ENCODE data around the gene GALNT13. TPM values are rescaled to one million over a fixed set of nuclear protein-coding genes. Genes with fewer than 3 reads are reported as not detected.

GALNT13 gene
- total RNA-seq, 1 donor from 2014 or later: under 0.01 TPM

DNA sequence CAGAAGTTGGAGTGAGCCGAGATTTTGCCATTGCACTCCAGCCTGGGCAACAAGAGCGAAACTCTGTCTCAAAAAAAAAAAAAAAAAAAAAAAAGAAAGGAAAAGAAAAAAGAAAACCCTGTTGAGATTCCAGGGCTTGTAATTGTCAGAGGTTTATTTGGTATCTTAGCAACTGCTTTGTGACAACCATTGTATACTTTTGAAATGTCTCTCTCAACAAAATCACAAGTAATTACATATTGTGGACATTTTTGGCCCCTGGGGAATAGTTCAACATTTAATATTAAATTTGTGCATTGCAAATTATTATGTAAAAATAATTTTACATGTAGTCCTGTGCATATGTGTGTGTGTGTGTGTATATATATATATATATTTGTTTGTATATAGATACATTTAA, 270.8 kb downstream of the GALNT13 start:
- H3K9me3 ChIP-seq (ENCODE audit: control insufficient read depth in 3 of 3, low read length in 3 of 3): no peaks in the 10 kb centered on the region
- no peaks in the 10 kb centered on the region for H3K4me1 ChIP-seq (ENCODE audit: control insufficient read depth in 3 of 3, insufficient read depth in 3 of 3, low read length in 3 of 3)
- H3K27me3 ChIP-seq (ENCODE audit: control insufficient read depth in 3 of 3, insufficient read depth in 3 of 3, low read length in 3 of 3): no peaks in the 10 kb centered on the region
- H3K9ac ChIP-seq (ENCODE audit: low read depth in 1 of 3, low read length in 3 of 3): no peak overlapping the region
- no peak overlapping the region for H3K27ac ChIP-seq (ENCODE audit: low read depth, low read length)
- H3K36me3 ChIP-seq (ENCODE audit: control insufficient read depth in 3 of 3, insufficient read depth in 3 of 3, low read length in 3 of 3): no peaks in the 10 kb centered on the region
- no peak overlapping the region for H3K4me3 ChIP-seq (ENCODE audit: low read length in 3 of 3)

DNA sequence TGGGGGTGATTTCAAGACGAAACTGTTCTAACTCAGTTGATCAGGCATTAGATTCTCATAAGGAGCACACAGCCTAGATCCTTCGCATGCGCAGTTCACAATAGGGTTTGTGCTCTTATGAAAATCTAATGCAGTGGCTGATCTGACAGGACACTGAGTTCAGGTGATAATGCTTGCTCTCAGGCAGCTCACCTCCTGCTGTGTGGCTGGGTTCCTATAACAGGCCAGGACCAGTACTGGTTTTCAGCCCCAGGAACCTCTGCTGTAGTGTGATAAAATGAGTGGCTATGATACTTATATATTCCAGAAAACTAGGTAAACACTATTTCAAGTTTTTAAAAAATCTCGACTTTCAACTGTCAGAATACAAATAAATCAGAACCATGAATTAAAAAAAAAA, 271.4 kb downstream of the GALNT13 start:
- H3K9ac ChIP-seq (ENCODE audit: low read depth in 1 of 3, low read length in 3 of 3): no peak overlapping the region

DNA sequence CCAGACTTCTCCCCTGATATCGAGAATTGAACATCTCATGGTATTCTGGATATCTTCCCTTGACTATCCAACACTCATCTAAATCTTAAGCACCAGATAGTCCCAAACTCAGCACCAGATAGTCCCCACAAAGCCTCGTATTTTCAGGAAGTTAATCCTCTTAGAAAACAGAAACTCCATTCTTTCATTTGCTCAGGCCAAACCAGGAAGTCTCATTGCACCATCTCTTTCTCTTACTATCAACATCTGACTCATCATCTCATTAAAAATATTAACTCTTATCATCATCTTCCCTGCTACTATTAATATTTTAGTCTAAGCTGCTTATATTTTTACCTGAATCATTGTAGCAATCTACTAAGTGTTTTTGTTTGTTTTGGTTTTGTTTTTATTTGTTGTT, 286.4 kb downstream of the GALNT13 start:
- no peak overlapping the region for H3K9ac ChIP-seq (ENCODE audit: low read depth in 1 of 3, low read length in 3 of 3)
- H3K9me3 ChIP-seq (ENCODE audit: control insufficient read depth in 3 of 3, low read length in 3 of 3): no peaks in the 10 kb centered on the region
- no peaks in the 10 kb centered on the region for H3K36me3 ChIP-seq (ENCODE audit: control insufficient read depth in 3 of 3, insufficient read depth in 3 of 3, low read length in 3 of 3)

More for the DNA sequence above, 271.4 kb downstream of the GALNT13 start:
- Histone ChIP-seq H3K27ac (ENCODE audit: low read depth, low read length) (no peak overlapping the region), H3K4me1 (ENCODE audit: control insufficient read depth in 3 of 3, insufficient read depth in 3 of 3, low read length in 3 of 3) (no peaks in the 10 kb centered on the region), H3K36me3 (ENCODE audit: control insufficient read depth in 3 of 3, insufficient read depth in 3 of 3, low read length in 3 of 3) (no peaks in the 10 kb centered on the region), H3K27me3 (ENCODE audit: control insufficient read depth in 3 of 3, insufficient read depth in 3 of 3, low read length in 3 of 3) (no peaks in the 10 kb centered on the region), H3K9me3 (ENCODE audit: control insufficient read depth in 3 of 3, low read length in 3 of 3) (no peaks in the 10 kb centered on the region), H3K4me3 (ENCODE audit: low read length in 3 of 3) (no peak overlapping the region)

DNA sequence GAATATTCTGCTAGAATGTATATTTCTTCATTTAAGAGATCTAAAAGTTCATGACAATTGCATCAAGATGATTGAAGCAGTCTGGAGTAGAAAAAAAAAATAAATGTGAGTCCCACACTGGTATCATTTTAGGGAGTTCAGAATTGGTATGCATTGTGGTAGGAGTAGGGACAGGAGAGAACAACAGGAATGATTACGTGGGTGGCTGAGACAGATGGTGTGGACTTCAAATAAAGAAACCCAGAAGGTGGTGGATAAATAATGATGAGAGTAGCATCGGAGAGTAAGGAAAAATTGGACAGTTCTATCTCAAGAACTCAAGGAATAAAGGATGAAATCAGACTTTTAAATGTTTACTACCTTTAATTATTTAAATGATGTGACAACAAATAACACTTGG, 289.6 kb downstream of the GALNT13 start:
- Histone ChIP-seq H3K9me3 (ENCODE audit: control insufficient read depth in 3 of 3, low read length in 3 of 3) (no peaks in the 10 kb centered on the region), H3K9ac (ENCODE audit: low read depth in 1 of 3, low read length in 3 of 3) (no peak overlapping the region), H3K4me3 (ENCODE audit: low read length in 3 of 3) (no peak overlapping the region), H3K4me1 (ENCODE audit: control insufficient read depth in 3 of 3, insufficient read depth in 3 of 3, low read length in 3 of 3) (no peaks in the 10 kb centered on the region), H3K36me3 (ENCODE audit: control insufficient read depth in 3 of 3, insufficient read depth in 3 of 3, low read length in 3 of 3) (no peaks in the 10 kb centered on the region), H3K27ac (ENCODE audit: low read depth, low read length) (no peak overlapping the region), H3K27me3 (ENCODE audit: control insufficient read depth in 3 of 3, insufficient read depth in 3 of 3, low read length in 3 of 3) (no peaks in the 10 kb centered on the region)

More for the DNA sequence above, 286.4 kb downstream of the GALNT13 start:
- no peak overlapping the region for H3K27ac ChIP-seq (ENCODE audit: low read depth, low read length)
- H3K4me1 ChIP-seq (ENCODE audit: control insufficient read depth in 3 of 3, insufficient read depth in 3 of 3, low read length in 3 of 3): no peaks in the 10 kb centered on the region
- no peaks in the 10 kb centered on the region for H3K27me3 ChIP-seq (ENCODE audit: control insufficient read depth in 3 of 3, insufficient read depth in 3 of 3, low read length in 3 of 3)
- H3K4me3 ChIP-seq (ENCODE audit: low read length in 3 of 3): no peak overlapping the region

DNA sequence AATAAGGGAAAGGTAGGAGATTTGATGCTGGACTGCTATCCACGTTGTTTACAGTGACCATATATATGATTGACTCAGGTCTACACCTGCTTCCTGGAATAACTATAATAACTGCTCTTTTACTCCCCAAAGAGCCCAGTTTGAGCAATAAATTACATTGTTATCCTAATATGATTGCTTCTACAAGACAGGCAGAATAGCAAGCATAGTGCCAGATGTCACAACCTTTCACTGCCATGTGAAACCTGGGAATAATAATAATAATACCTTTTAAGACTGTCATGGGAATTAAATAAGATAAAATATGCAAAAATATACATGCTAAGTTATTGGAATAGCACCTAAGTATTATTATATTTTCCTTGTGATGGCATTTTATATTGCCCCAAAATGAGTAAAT, 298.7 kb downstream of the GALNT13 start:
- H3K27ac ChIP-seq (ENCODE audit: low read depth, low read length): no peak overlapping the region
- no peak overlapping the region for H3K4me3 ChIP-seq (ENCODE audit: low read length in 3 of 3)

DNA sequence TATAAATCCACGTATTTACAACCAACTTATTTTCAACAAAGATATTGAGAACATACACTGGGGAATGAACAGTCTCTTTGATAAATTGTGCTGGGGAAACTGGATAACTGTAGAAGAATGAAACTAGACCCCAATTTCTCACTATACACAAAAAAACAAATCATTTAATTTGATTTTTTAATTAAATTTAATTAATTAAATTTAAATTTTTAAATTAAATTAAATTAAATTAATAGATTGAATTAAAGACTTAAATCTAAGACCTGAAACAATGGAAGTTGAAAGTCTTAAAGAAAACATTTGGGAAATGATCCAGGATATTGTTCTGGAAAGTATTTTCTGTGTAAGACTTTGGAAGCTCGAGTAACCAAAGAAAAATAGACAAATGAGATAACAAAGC, 301.4 kb downstream of the GALNT13 start:
- Histone ChIP-seq H3K9ac (ENCODE audit: low read depth in 1 of 3, low read length in 3 of 3) (no peak overlapping the region), H3K36me3 (ENCODE audit: control insufficient read depth in 3 of 3, insufficient read depth in 3 of 3, low read length in 3 of 3) (no peaks in the 10 kb centered on the region), H3K4me1 (ENCODE audit: control insufficient read depth in 3 of 3, insufficient read depth in 3 of 3, low read length in 3 of 3) (no peaks in the 10 kb centered on the region), H3K9me3 (ENCODE audit: control insufficient read depth in 3 of 3, low read length in 3 of 3) (no peaks in the 10 kb centered on the region), H3K27ac (ENCODE audit: low read depth, low read length) (no peak overlapping the region), H3K27me3 (ENCODE audit: control insufficient read depth in 3 of 3, insufficient read depth in 3 of 3, low read length in 3 of 3) (no peaks in the 10 kb centered on the region), H3K4me3 (ENCODE audit: low read length in 3 of 3) (no peak overlapping the region)

More for the DNA sequence above, 298.7 kb downstream of the GALNT13 start:
- Histone ChIP-seq H3K9me3 (ENCODE audit: control insufficient read depth in 3 of 3, low read length in 3 of 3) (no peaks in the 10 kb centered on the region), H3K27me3 (ENCODE audit: control insufficient read depth in 3 of 3, insufficient read depth in 3 of 3, low read length in 3 of 3) (no peaks in the 10 kb centered on the region), H3K4me1 (ENCODE audit: control insufficient read depth in 3 of 3, insufficient read depth in 3 of 3, low read length in 3 of 3) (no peaks in the 10 kb centered on the region), H3K36me3 (ENCODE audit: control insufficient read depth in 3 of 3, insufficient read depth in 3 of 3, low read length in 3 of 3) (no peaks in the 10 kb centered on the region), H3K9ac (ENCODE audit: low read depth in 1 of 3, low read length in 3 of 3) (no peak overlapping the region)

DNA sequence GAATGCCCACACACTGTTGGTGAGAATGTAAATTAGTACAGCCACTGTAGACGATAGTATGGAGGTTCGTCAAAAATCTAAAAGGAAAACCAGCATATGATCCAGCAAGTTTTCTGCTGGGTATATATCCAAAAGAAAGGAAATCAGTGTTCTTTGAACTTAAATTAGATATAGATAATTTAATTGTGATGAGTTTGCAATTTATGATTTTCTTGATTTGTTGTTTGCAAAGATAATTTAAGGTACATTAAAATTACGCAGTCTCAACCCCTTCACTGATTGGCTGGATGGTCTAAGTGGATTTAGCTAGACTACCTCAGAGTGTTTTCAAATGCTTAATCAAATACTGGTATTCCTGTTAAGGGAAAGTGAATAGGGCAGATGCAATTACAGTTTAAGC, 302.2 kb downstream of the GALNT13 start:
- Histone ChIP-seq H3K4me1 (ENCODE audit: control insufficient read depth in 3 of 3, insufficient read depth in 3 of 3, low read length in 3 of 3) (no peaks in the 10 kb centered on the region), H3K9ac (ENCODE audit: low read depth in 1 of 3, low read length in 3 of 3) (no peak overlapping the region), H3K4me3 (ENCODE audit: low read length in 3 of 3) (no peak overlapping the region), H3K27me3 (ENCODE audit: control insufficient read depth in 3 of 3, insufficient read depth in 3 of 3, low read length in 3 of 3) (no peaks in the 10 kb centered on the region), H3K27ac (ENCODE audit: low read depth, low read length) (no peak overlapping the region), H3K9me3 (ENCODE audit: control insufficient read depth in 3 of 3, low read length in 3 of 3) (no peaks in the 10 kb centered on the region), H3K36me3 (ENCODE audit: control insufficient read depth in 3 of 3, insufficient read depth in 3 of 3, low read length in 3 of 3) (no peaks in the 10 kb centered on the region)

DNA sequence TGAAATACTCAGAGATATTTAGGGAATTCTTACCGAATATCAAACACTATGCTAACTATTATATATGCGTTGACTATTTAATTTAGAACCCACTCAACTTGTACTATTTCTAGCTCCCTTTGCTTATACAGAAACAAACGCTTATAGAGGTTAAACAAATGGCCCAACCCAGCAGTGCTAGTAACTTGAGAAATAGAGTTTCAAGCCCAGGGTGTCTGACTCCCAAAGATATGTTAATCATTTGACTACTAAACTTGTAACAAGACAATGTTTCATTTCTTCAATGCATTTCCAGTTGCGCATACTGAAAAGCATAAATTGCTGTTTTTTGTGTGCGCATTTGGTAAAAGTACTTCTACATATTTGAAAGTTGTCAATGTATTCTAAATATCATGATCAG, 310.3 kb downstream of the GALNT13 start:
- no peak overlapping the region for H3K27ac ChIP-seq (ENCODE audit: low read depth, low read length)
- H3K9ac ChIP-seq (ENCODE audit: low read depth in 1 of 3, low read length in 3 of 3): no peak overlapping the region
- no peaks in the 10 kb centered on the region for H3K27me3 ChIP-seq (ENCODE audit: control insufficient read depth in 3 of 3, insufficient read depth in 3 of 3, low read length in 3 of 3)
- H3K9me3 ChIP-seq (ENCODE audit: control insufficient read depth in 3 of 3, low read length in 3 of 3): peaks cover 0 to 4% (median 0%) of the 10 kb centered on the region in 3 donors
- H3K4me1 ChIP-seq (ENCODE audit: control insufficient read depth in 3 of 3, insufficient read depth in 3 of 3, low read length in 3 of 3): no peaks in the 10 kb centered on the region
- H3K4me3 ChIP-seq (ENCODE audit: low read length in 3 of 3): no peak overlapping the region
- no peaks in the 10 kb centered on the region for H3K36me3 ChIP-seq (ENCODE audit: control insufficient read depth in 3 of 3, insufficient read depth in 3 of 3, low read length in 3 of 3)

DNA sequence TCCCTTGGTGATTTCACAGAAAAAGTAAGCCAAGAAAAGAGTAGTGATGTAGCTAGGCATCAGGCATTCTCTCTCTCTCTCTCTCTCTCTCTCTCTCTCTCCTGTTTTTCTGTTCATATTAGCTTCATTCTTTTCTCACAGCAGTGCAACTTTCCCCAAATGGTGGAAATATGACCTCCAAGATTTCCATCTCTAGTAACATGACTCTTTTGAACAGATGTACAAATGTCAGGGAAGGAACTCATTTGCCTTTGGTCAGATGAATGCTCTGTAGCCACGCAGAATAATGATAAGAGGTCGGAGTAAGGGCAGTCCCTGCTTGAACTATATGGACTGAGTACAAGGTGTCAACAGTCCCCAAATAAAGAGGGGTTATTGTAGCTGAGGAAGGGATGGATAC, 316.2 kb downstream of the GALNT13 start:
- peaks cover 0 to 4% (median 0%) of the 10 kb centered on the region in 3 donors for H3K9me3 ChIP-seq (ENCODE audit: control insufficient read depth in 3 of 3, low read length in 3 of 3)
- H3K36me3 ChIP-seq (ENCODE audit: control insufficient read depth in 3 of 3, insufficient read depth in 3 of 3, low read length in 3 of 3): no peaks in the 10 kb centered on the region
- H3K4me1 ChIP-seq (ENCODE audit: control insufficient read depth in 3 of 3, insufficient read depth in 3 of 3, low read length in 3 of 3): no peaks in the 10 kb centered on the region
- H3K27me3 ChIP-seq (ENCODE audit: control insufficient read depth in 3 of 3, insufficient read depth in 3 of 3, low read length in 3 of 3): no peaks in the 10 kb centered on the region
- H3K9ac ChIP-seq (ENCODE audit: low read depth in 1 of 3, low read length in 3 of 3): no peak overlapping the region
- H3K27ac ChIP-seq (ENCODE audit: low read depth, low read length): no peak overlapping the region
- no peak overlapping the region for H3K4me3 ChIP-seq (ENCODE audit: low read length in 3 of 3)

DNA sequence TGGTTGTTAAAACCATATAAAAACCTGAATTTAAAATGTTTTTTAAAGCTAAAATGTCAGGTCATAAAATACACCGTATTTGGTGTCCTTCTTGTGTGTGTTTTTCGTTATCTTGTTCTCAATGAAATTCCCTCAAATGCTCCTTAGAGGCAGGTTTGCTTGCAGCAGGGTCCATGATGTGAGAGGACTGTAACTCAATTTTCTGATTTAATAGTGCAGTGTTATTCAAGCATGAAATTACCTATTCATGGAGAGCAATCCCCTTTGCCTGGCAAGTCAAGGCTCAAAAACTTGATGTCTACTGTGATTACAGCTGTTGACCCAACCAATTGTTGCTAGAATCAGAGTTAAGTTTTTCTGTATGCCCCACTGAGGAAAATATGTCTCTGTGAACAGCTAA, 318.2 kb downstream of the GALNT13 start:
- H3K27me3 ChIP-seq (ENCODE audit: control insufficient read depth in 3 of 3, insufficient read depth in 3 of 3, low read length in 3 of 3): no peaks in the 10 kb centered on the region
- H3K36me3 ChIP-seq (ENCODE audit: control insufficient read depth in 3 of 3, insufficient read depth in 3 of 3, low read length in 3 of 3): no peaks in the 10 kb centered on the region
- no peak overlapping the region for H3K9ac ChIP-seq (ENCODE audit: low read depth in 1 of 3, low read length in 3 of 3)
- no peak overlapping the region for H3K4me3 ChIP-seq (ENCODE audit: low read length in 3 of 3)
- H3K4me1 ChIP-seq (ENCODE audit: control insufficient read depth in 3 of 3, insufficient read depth in 3 of 3, low read length in 3 of 3): no peaks in the 10 kb centered on the region
- H3K9me3 ChIP-seq (ENCODE audit: control insufficient read depth in 3 of 3, low read length in 3 of 3): peaks cover 0 to 4% (median 0%) of the 10 kb centered on the region in 3 donors
- H3K27ac ChIP-seq (ENCODE audit: low read depth, low read length): no peak overlapping the region

DNA sequence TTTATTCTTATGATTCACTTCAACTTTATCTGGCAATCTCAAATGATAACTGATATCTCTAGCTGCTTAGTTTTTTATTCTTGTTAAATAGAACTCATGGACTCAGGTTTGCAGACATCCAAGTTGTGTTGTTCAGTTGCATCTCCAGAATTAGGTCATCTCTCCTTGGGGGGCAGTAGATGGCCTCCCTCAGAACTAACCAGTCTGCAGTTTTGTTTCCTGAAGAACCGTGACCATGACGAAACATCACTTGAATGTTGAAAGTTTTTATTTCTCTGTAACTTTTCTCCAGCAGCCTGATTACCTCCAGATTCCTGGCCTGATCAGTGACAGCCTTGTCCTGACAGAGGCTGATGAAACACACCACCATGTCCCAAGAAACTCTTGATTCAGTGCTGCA, 321.5 kb downstream of the GALNT13 start:
- H3K27ac ChIP-seq (ENCODE audit: low read depth, low read length): no peak overlapping the region
- no peaks in the 10 kb centered on the region for H3K36me3 ChIP-seq (ENCODE audit: control insufficient read depth in 3 of 3, insufficient read depth in 3 of 3, low read length in 3 of 3)
- H3K27me3 ChIP-seq (ENCODE audit: control insufficient read depth in 3 of 3, insufficient read depth in 3 of 3, low read length in 3 of 3): no peaks in the 10 kb centered on the region
- no peaks in the 10 kb centered on the region for H3K9me3 ChIP-seq (ENCODE audit: control insufficient read depth in 3 of 3, low read length in 3 of 3)
- no peaks in the 10 kb centered on the region for H3K4me1 ChIP-seq (ENCODE audit: control insufficient read depth in 3 of 3, insufficient read depth in 3 of 3, low read length in 3 of 3)
- H3K4me3 ChIP-seq (ENCODE audit: low read length in 3 of 3): no peak overlapping the region
- H3K9ac ChIP-seq (ENCODE audit: low read depth in 1 of 3, low read length in 3 of 3): no peak overlapping the region
